Mesothelial cell of epicardium (in vitro differentiated cells): Measurements from ENCODE around the gene THAP9. TPM values are rescaled to one million over a fixed set of nuclear protein-coding genes. Genes with fewer than 3 reads are reported as not detected.

Source experiments
- DNase-seq, 2 experiments: peaks; one replicate each; pipeline ENCODE4 v3.0.0; 2021; ENCODE audit warnings: low spot score in 2 of 2; ENCODE audit not compliant: unreplicated experiment in 2 of 2
- H3K27ac Mint-ChIP-seq: 2 replicates; pipeline ENCODE4 v1.8.0; 2021; ENCODE audit warnings: mixed read lengths
- H3K27me3 Mint-ChIP-seq: 2 replicates; pipeline ENCODE4 v1.8.0; 2021; ENCODE audit warnings: low read depth, mixed read lengths
- H3K36me3 Mint-ChIP-seq: 2 replicates; pipeline ENCODE4 v1.8.0; 2021; ENCODE audit warnings: mixed read lengths
- H3K4me1 Mint-ChIP-seq: 2 replicates; pipeline ENCODE4 v1.8.0; 2021; ENCODE audit warnings: mixed read lengths
- H3K4me3 Mint-ChIP-seq: 2 replicates; pipeline ENCODE4 v1.8.0; 2021; ENCODE audit warnings: mild to moderate bottlenecking, moderate library complexity, mixed read lengths
- H3K9me3 Mint-ChIP-seq: 2 replicates; pipeline ENCODE4 v1.8.0; 2021; ENCODE audit warnings: mixed read lengths
- CTCF ChIP-seq: fragments of 200-600 bp; sonication (generic); IDR thresholded peaks from one replicate; pipeline ENCODE4 v1.5.0; 2021; ENCODE audit warnings: antibody characterized with exemption; ENCODE audit not compliant: unreplicated experiment
- total RNA-seq: library from RNA; stranded (reverse); gene quantifications from 3 replicates; pipeline ENCODE4 v1.2.1, GENCODE V29; 2021

Gene THAP9
- total RNA-seq, 1 donor from 2014 or later: 8.8 TPM

DNA sequence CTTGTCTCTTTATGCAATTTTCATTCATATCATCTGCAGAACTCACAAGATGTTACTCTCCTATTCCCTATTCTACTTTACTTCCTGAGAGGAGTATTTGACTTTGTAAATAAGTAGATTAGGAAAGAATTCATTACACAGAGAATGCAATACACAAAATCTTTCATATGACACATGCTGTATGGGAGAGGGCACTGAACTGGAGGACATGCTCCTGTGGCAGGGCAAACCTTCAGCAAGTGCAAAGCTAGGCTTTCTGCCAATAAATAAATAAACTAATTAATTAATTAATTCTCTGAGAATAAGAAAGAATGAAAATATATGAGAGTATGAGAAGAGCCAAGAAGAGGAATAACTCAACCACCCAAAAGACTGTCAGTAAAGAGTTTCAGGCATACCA is 33.9 kb downstream of the THAP9 start:
- H3K36me3 Mint-ChIP-seq: peaks cover 26% of the 10 kb centered on the region
- no peaks in the 10 kb centered on the region for H3K9me3 Mint-ChIP-seq

GRCh38 chr4:82939414-82939813 is 38.9 kb downstream of the THAP9 start:
- no peaks in the 10 kb centered on the region for H3K9me3 Mint-ChIP-seq
- no peak overlapping the region for H3K27ac Mint-ChIP-seq
- no peaks in the 10 kb centered on the region for H3K4me1 Mint-ChIP-seq
- TF ChIP-seq CTCF: no peak
- DNase-seq: no peak
- H3K4me3 Mint-ChIP-seq: no peak overlapping the region
- H3K36me3 Mint-ChIP-seq: peaks cover 26% of the 10 kb centered on the region
- no peaks in the 10 kb centered on the region for H3K27me3 Mint-ChIP-seq

More for the DNA sequence above, 33.9 kb downstream of the THAP9 start:
- no peak for TF ChIP-seq CTCF
- Mint-ChIP-seq H3K27me3 (no peaks in the 10 kb centered on the region), H3K4me1 (no peaks in the 10 kb centered on the region), H3K27ac (no peak overlapping the region), H3K4me3 (no peak overlapping the region)
- DNase-seq: no peak

GRCh38 chr4:82947498-82947897 is 47.0 kb downstream of the THAP9 start:
- DNase-seq: no peak
- H3K4me1 Mint-ChIP-seq: no peaks in the 10 kb centered on the region
- no peaks in the 10 kb centered on the region for H3K9me3 Mint-ChIP-seq

GRCh38 chr4:82948647-82949204 is 48.2 kb downstream of the THAP9 start:
- H3K4me3 Mint-ChIP-seq: no peak overlapping the region
- H3K27ac Mint-ChIP-seq: no peak overlapping the region
- H3K4me1 Mint-ChIP-seq: no peaks in the 10 kb centered on the region
- peaks cover 7% of the 10 kb centered on the region for H3K36me3 Mint-ChIP-seq
- no peaks in the 10 kb centered on the region for H3K27me3 Mint-ChIP-seq
- no peak for TF ChIP-seq CTCF
- no peaks in the 10 kb centered on the region for H3K9me3 Mint-ChIP-seq
- no peak for DNase-seq

More at GRCh38 chr4:82947498-82947897, 47.0 kb downstream of the THAP9 start:
- TF ChIP-seq CTCF: no peak
- peaks cover 10% of the 10 kb centered on the region for H3K36me3 Mint-ChIP-seq
- no peak overlapping the region for H3K4me3 Mint-ChIP-seq
- no peak overlapping the region for H3K27ac Mint-ChIP-seq
- no peaks in the 10 kb centered on the region for H3K27me3 Mint-ChIP-seq

- Mint-ChIP-seq H3K4me3 (no peak overlapping the region), H3K4me1 (no peaks in the 10 kb centered on the region), H3K27ac (no peak overlapping the region), H3K9me3 (no peaks in the 10 kb centered on the region), H3K36me3 (peaks cover 8% of the 10 kb centered on the region), H3K27me3 (no peaks in the 10 kb centered on the region)
- DNase-seq: no peak
- no peak for TF ChIP-seq CTCF
These were observed 50.7 kb downstream of the THAP9 start for GRCh38 chr4:82951196-82951595.

DNA sequence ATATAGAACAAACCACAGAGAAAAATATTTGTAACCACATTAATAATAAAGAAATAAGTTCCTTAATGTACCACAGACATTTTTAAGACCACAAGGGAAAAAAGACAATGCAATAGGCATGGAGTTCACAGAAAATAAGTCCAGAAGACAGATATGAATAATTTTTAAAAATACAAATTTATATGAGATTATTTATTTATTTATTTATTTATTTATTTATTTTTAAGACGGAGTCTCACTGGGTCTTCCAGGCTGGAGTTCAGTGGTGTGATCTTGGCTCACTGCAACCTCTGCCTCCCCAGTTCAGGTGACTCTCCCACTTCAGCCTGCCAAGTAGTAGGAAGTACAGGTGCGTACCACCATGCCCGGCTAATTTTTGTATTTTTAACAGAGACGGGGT is 53.7 kb downstream of the THAP9 start:
- no peak for TF ChIP-seq CTCF
- no peak overlapping the region for H3K4me3 Mint-ChIP-seq
- no peak for DNase-seq
- H3K4me1 Mint-ChIP-seq: no peaks in the 10 kb centered on the region
- no peaks in the 10 kb centered on the region for H3K27me3 Mint-ChIP-seq
- H3K27ac Mint-ChIP-seq: no peak overlapping the region
- no peaks in the 10 kb centered on the region for H3K9me3 Mint-ChIP-seq
- H3K36me3 Mint-ChIP-seq: peaks cover 8% of the 10 kb centered on the region
